T-helper 17 cell (primary cell): ENCODE results near the gene CRELD2. TPM values are rescaled to one million over a fixed set of nuclear protein-coding genes. Genes with fewer than 3 reads are reported as not detected.

Source experiments
- ATAC-seq: fragments of 150-1000 bp; cut with Tn5 transposase; 2 replicates; pipeline ENCODE4 v1.10.0; 2021; ENCODE audit warnings: mild to moderate bottlenecking, moderate library complexity
- DNase-seq, 3 donors: peaks; one replicate each; pipeline versions ENCODE4 v3.0.0 to v3.0.0-alpha.2; 2020 to 2021
- H3K9me3 ChIP-seq: one replicate; pipeline ENCODE4 v1.7.0; 2013; ENCODE audit warnings: low read length, mild to moderate bottlenecking; ENCODE audit not compliant: control insufficient read depth, poor library complexity, severe bottlenecking
- H3K27ac Mint-ChIP-seq: one replicate; pipeline ENCODE4 v1.8.0; 2022; ENCODE audit warnings: mild to moderate bottlenecking, moderate library complexity, mixed read lengths
- H3K27me3 Mint-ChIP-seq: one replicate; pipeline ENCODE4 v1.8.0; 2022; ENCODE audit warnings: mixed read lengths
- H3K36me3 Mint-ChIP-seq: one replicate; pipeline ENCODE4 v1.8.0; 2022; ENCODE audit warnings: low read depth, mixed read lengths
- H3K4me1 Mint-ChIP-seq: one replicate; pipeline ENCODE4 v1.8.0; 2022; ENCODE audit warnings: mild to moderate bottlenecking, mixed read lengths
- H3K4me3 Mint-ChIP-seq: one replicate; pipeline ENCODE4 v1.8.0; 2022; ENCODE audit warnings: mild to moderate bottlenecking, moderate library complexity, mixed read lengths
- total RNA-seq, 4 donors: library from RNA in 2 of 4; stranded (reverse) in 2 of 4; gene quantifications; one replicate each; pipeline ENCODE4 v1.2.3 and lab custom pipeline; 2022 to 2026

The CRELD2 gene
- total RNA-seq, 2 donors from 2014 or later = 28.1 to 36.7 TPM

GRCh38 chr22:49966774-49967705 lies 48.6 kb downstream of the CRELD2 start:
- ATAC-seq (no peak), DNase-seq (peak in 1 of 3 donors; percentile 15)
- H3K9me3 ChIP-seq = no peaks in the 10 kb centered on the region
- no peaks in the 10 kb centered on the region for H3K27me3 Mint-ChIP-seq
- H3K4me3 Mint-ChIP-seq = peak overlapping the region; percentile 59
- peaks cover 29% of the 10 kb centered on the region for H3K4me1 Mint-ChIP-seq
- H3K27ac Mint-ChIP-seq = peak overlapping the region; percentile 98
- H3K36me3 Mint-ChIP-seq = no peaks in the 10 kb centered on the region

- H3K27ac Mint-ChIP-seq = peak overlapping the region; percentile 93
- H3K4me3 Mint-ChIP-seq = peak overlapping the region; percentile 59
- H3K36me3 Mint-ChIP-seq = no peaks in the 10 kb centered on the region
- H3K4me1 Mint-ChIP-seq = peaks cover 29% of the 10 kb centered on the region
- no peaks in the 10 kb centered on the region for H3K9me3 ChIP-seq
- no peaks in the 10 kb centered on the region for H3K27me3 Mint-ChIP-seq
- ATAC-seq = no peak
- no peak for DNase-seq
Measured at GRCh38 chr22:49967706-49968208, 49.3 kb downstream of the CRELD2 start.

GRCh38 chr22:49968313-49968830 lies 49.9 kb downstream of the CRELD2 start:
- H3K27me3 Mint-ChIP-seq = no peaks in the 10 kb centered on the region
- DNase-seq (no peak), ATAC-seq (no peak)
- H3K4me1 Mint-ChIP-seq = peaks cover 28% of the 10 kb centered on the region
- H3K27ac Mint-ChIP-seq = peak overlapping the region; percentile 93
- H3K9me3 ChIP-seq = no peaks in the 10 kb centered on the region
- H3K4me3 Mint-ChIP-seq = peak overlapping the region; percentile 59
- H3K36me3 Mint-ChIP-seq = no peaks in the 10 kb centered on the region

- no peaks in the 10 kb centered on the region for H3K9me3 ChIP-seq
- peak in 1 of 3 donors; percentile 16 for DNase-seq
- H3K27me3 Mint-ChIP-seq = no peaks in the 10 kb centered on the region
- ATAC-seq = no peak
- peak overlapping the region; percentile 93 for H3K27ac Mint-ChIP-seq
- no peaks in the 10 kb centered on the region for H3K36me3 Mint-ChIP-seq
- peaks cover 23% of the 10 kb centered on the region for H3K4me1 Mint-ChIP-seq
- H3K4me3 Mint-ChIP-seq = no peak overlapping the region
Measured at GRCh38 chr22:49968831-49969661, 50.6 kb downstream of the CRELD2 start.

- H3K4me3 Mint-ChIP-seq = no peak overlapping the region
- ATAC-seq = peak; percentile 0
- DNase-seq = no peak
- H3K36me3 Mint-ChIP-seq = no peaks in the 10 kb centered on the region
- peak overlapping the region; percentile 93 for H3K27ac Mint-ChIP-seq
- no peaks in the 10 kb centered on the region for H3K27me3 Mint-ChIP-seq
- no peaks in the 10 kb centered on the region for H3K9me3 ChIP-seq
- peaks cover 21% of the 10 kb centered on the region for H3K4me1 Mint-ChIP-seq
Measured at GRCh38 chr22:49969751-49970527, 51.5 kb downstream of the CRELD2 start.

- peak overlapping the region; percentile 89 for H3K4me3 Mint-ChIP-seq
- H3K27ac Mint-ChIP-seq = peak overlapping the region; percentile 93
- DNase-seq (peak; percentile 81 to 93 (median 88)), ATAC-seq (peak; percentile 88)
- H3K27me3 Mint-ChIP-seq = no peaks in the 10 kb centered on the region
- no peaks in the 10 kb centered on the region for H3K9me3 ChIP-seq
- H3K4me1 Mint-ChIP-seq = peaks cover 26% of the 10 kb centered on the region
- H3K36me3 Mint-ChIP-seq = no peaks in the 10 kb centered on the region
Measured at GRCh38 chr22:49970528-49971231, 52.2 kb downstream of the CRELD2 start.

- DNase-seq (peak in 1 of 3 donors; percentile 40), ATAC-seq (peak; percentile 32)
- Mint-ChIP-seq H3K27me3 (no peaks in the 10 kb centered on the region), H3K4me1 (peaks cover 27% of the 10 kb centered on the region), H3K36me3 (no peaks in the 10 kb centered on the region), H3K4me3 (peak overlapping the region; percentile 89), H3K27ac (peak overlapping the region; percentile 93)
- H3K9me3 ChIP-seq = no peaks in the 10 kb centered on the region
Measured at GRCh38 chr22:49971232-49972162, 53.1 kb downstream of the CRELD2 start.

GRCh38 chr22:49972163-49973017 lies 54.0 kb downstream of the CRELD2 start:
- H3K36me3 Mint-ChIP-seq = no peaks in the 10 kb centered on the region
- no peaks in the 10 kb centered on the region for H3K9me3 ChIP-seq

GRCh38 chr22:49973018-49973961 lies 54.9 kb downstream of the CRELD2 start:
- H3K4me1 Mint-ChIP-seq = peaks cover 23% of the 10 kb centered on the region
- ATAC-seq = no peak
- DNase-seq = no peak

More at GRCh38 chr22:49972163-49973017, 54.0 kb downstream of the CRELD2 start:
- Mint-ChIP-seq H3K27ac (no peak overlapping the region), H3K27me3 (no peaks in the 10 kb centered on the region), H3K4me3 (no peak overlapping the region), H3K4me1 (peaks cover 29% of the 10 kb centered on the region)
- DNase-seq = peak in 1 of 3 donors; percentile 14
- no peak for ATAC-seq

More at GRCh38 chr22:49973018-49973961, 54.9 kb downstream of the CRELD2 start:
- Mint-ChIP-seq H3K4me3 (no peak overlapping the region), H3K27ac (no peak overlapping the region), H3K36me3 (no peaks in the 10 kb centered on the region), H3K27me3 (no peaks in the 10 kb centered on the region)
- no peaks in the 10 kb centered on the region for H3K9me3 ChIP-seq
